GM19328 (cell line): ENCODE data around the gene OAT.
"Not testable (repeated sequence)": the region's sequence is repeated elsewhere in the genome, so short reads cannot be mapped to it uniquely, and the experiment has no call there.

Experiments used
- ATAC-seq: cut with Tn5 transposase; IDR thresholded peaks from one replicate; pipeline ENCODE4 v1.9.1; 2021; ENCODE audit warnings: mild to moderate bottlenecking, moderate library complexity; ENCODE audit not compliant: unreplicated experiment

The OAT gene

GRCh38 chr10:124379609-124380193 is 39.0 kb downstream of the OAT start:
- no peak for ATAC-seq

DNA sequence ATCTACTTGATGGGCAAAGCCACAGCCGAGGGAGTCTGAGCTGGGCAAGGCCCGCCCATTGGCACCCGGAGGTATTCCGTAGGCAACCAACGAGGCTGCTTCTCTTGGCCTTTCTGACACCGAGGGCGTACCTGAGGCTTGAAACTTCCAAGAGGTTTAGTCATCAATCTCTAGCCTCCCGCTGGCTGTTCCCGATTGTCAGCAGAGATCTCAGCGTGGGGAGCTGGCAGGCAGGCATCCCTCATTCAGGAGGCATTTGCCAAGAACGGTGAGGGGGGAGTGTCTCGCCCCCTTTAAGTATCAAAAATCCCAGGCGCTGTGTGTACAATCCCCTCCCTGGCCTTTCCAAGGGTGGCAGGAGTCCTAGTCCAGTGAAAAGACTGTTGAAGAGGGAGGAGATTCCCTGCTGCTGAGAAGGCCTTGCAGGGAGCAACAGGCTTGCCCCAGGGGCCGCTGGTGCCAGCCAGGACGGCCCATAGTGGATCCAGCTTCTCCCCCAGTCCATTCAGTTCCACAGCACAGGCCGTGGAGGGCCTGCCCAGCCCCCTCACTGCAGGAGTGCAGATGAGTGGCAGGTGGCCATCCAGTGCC is 39.7 kb downstream of the OAT start:
- ATAC-seq, result no peak

DNA sequence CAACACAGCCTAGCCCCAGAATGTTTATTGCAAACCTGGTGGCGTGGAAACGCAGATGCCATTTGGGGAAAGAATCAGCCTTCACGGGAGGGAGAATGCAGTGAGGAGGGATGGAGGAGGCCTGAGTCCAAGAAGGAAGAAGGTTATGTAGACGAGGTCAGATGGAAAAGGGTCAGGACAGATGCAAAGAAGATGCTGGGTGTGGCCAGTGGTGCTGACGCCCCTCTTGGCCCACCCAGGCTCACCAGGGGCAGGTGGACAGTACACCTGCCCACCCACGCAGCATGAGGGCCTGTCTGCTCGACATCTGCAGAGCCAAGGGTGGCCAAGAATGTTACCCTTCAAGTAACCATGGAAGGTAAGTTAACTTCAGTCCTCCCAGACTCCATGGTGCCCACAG is 40.5 kb downstream of the OAT start:
- no peak for ATAC-seq

GRCh38 chr10:124377101-124377500 is 41.6 kb downstream of the OAT start:
- ATAC-seq, result no peak

DNA sequence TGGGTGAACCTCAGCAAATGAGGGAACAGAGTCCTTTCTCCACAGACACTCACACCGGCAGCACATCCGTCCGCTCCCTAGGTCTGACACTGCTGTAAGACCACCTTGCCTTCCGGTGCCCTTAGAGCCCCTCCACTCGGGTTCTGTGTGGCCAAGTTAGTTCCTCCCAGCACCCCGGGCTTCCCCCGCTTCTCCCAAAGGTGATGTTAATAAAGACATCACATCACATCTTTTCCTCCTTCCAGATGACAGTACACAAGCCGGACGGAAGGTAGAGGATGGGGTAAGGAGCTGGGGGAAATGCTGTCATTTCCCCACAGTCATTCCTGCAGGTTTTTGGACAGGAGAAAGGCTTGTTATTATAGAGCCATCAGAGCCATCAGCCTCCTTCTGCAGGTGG is 42.3 kb downstream of the OAT start:
- ATAC-seq, result no peak

DNA sequence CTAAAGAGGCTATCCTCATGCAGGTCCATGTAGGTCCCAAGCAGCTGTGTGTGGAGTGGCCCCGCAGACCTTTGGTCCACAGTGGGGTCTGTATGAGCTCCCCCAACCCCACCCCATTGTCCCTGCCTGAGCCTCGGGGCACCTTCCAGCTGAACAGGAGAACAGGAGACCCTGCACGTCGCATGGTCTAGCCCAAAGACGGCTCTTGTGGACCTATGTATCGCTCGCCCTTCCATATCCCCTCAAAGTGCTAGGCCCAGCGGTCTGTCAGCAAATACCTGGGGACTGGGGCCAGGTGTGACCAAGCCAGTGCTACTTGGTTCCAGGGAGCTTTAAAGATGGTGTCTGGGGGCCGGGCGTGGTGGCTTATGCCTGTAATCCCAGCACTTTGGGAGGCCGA is 43.0 kb downstream of the OAT start:
- ATAC-seq, result no peak

DNA sequence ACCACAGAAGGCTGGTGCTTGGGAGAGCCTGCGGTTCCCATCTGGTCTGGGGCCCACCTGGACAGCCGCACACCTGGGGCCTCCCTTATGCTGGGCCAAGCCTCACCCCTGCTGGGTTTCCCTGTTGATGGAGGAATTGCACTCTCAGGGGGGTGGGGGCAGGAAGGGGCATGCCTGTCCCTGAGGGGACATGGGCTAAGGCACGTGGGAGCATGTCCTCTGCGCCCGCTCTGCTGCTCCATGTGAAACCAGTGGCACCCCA is 43.4 kb downstream of the OAT start:
- no peak for ATAC-seq

- no peak for ATAC-seq
Observed at GRCh38 chr10:124374535-124375352, 44.0 kb downstream of the OAT start.

DNA sequence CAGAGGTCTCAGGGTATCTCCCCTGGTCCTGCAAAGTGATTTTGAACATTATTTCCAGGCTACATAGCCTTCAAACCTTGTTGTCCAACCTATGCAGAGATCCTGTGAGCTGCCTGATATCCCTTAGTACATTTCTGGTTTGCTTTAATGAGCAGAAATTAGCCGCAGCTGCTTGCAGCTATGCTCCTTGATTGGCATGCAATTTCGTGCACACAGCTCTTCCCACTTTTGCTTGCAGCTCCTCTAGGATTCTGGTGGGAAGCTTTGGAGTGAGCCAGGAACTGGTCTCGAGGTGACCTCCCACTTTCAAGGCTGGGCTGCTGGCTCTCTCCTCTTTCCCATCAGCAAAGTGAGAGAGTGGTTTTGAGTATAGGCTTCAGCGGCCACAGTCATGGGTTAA is 45.8 kb downstream of the OAT start:
- no peak for ATAC-seq

GRCh38 chr10:124370426-124370825 is 48.3 kb downstream of the OAT start:
- no peak for ATAC-seq

DNA sequence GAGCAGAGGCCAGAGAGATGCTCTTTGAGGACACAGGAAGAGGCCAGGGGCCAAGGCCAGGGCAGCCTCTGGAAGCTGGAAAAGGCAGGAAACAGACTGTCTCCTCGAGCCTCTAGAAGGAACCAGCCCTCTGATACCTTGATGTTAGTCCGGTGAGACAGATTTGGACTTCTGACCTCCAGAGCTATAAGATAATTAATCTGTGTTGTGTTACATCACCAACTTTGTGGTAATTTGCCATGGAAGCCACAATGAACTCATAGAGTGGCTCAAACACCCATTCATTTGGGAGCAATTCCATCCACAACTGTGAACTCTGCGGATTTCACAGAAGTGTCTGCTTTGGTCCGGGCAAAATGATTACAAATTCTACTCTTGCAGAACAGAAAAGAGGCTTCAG is 48.7 kb downstream of the OAT start:
- no peak for ATAC-seq

- not testable (repeated sequence) for ATAC-seq
Observed at GRCh38 chr10:124369533-124369932, 49.2 kb downstream of the OAT start.

GRCh38 chr10:124369066-124369465 is 49.7 kb downstream of the OAT start:
- no peak for ATAC-seq

DNA sequence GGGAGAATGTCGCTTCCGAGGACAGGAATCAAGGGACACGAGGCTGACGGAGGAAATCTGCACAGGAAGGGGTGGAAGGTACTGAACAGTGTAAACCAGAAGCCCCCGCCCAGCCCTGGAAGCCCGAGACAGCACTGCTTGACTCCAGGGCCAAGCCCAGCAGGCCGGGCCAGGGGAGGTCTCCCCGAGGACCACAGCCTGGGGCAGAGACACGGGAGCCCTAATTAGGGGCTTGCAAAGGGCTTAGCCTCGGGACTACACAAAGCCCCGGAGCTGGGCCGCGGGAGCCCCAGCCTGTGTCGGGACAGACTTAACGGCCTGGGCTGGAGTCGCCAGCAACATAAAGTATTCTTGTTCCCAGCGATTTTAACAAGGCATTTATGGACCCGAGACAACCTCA is 50.8 kb downstream of the OAT start:
- no peak for ATAC-seq

DNA sequence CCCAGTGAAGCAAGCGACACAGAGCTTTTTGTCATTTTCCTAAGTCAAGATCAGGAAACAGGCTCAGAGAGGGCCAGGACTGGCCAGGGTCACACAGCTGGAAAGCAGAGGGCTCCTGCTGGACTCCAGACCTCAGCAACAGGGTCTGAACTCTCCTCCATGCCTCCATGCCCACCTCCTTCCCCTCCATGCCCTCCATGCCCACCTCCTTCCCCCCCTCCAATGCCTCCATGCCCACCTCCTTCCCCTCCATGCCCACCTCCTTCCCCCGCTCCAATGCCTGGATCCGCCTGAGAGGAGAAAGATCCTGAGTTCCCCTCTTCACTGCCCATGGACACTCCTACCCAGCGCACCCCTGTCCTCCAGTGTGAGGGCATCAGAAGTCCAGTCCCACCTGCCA is 51.3 kb downstream of the OAT start:
- ATAC-seq, result no peak

GRCh38 chr10:124366825-124367224 is 51.9 kb downstream of the OAT start:
- ATAC-seq, result no peak

GRCh38 chr10:124366343-124366742 is 52.4 kb downstream of the OAT start:
- ATAC-seq, result no peak

DNA sequence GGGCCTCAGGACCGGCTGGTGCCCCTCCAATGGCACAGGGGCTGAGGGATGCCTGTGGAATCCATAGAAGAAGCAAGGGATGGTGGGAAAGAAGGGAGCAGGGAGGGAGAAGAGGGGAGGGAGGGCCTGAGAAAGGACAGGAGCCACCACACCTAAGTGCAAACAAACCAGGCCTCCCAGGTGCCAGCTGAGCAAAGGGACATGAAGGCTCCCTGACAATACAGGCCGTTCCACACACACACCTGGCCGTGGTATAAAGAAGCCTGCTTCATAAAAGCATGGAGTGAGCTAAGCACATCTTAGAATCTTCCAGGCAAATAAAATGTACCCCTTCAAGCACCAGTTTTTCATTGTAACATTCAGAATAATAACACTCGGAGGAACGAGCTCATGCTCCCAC is 54.0 kb downstream of the OAT start:
- ATAC-seq, result no peak

DNA sequence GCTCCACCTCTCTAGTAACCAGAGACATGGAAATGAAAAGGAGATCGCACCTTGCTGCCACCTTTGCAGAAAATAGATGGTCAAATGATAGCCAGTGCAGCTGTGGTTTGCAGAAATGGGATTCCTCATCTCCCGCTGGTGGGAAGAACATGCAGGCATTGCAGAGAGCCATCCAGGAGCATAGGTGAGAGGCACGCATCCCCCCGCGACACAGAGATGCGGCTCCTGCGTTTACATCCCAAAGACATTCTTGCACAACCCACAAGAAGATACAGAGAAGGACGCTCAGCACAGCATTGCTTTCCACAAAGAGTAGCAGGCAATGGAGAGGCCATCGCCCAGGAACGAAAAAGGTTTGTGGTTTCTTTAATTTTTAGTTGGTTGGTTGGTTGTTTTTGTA is 56.2 kb downstream of the OAT start:
- no peak for ATAC-seq

DNA sequence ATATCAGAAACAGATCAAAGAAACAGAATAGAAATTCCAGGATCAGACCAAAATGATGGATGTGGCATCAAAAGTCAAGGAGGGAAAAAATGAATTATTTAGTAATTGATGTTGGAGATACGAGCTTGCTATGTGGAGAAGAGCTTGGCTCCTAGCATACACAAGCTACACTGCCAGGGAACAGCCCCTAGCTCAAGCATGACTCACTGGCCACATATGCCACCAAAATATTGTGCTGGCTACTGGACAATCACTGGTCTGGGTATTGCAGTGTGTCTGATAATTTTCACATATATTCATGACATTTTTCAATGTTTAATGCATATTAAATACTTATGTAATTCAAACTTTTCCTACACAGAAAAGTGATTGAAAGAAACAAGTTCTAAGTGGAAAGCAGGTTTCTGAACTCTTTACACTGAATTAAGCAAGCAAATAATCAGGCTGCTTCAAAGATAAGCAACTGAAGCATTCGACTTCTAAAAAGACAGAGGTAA is 59.3 kb downstream of the OAT start:
- no peak for ATAC-seq

DNA sequence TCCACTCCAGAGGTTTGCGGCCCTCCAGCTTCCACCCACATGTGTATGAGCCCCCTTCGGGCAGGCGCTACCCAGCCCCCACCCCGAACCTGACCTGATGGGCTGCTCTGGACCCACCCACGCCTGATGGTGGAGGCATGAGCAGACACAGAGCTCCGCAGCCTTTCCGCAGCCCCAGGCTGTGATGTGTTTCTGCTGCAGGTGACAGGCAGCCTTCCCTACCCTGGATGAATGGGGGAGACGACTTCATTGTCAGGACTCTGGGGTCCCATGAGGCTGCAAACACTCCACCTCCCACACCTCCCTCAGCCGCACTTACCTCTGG is 61.2 kb downstream of the OAT start:
- ATAC-seq, result no peak

DNA sequence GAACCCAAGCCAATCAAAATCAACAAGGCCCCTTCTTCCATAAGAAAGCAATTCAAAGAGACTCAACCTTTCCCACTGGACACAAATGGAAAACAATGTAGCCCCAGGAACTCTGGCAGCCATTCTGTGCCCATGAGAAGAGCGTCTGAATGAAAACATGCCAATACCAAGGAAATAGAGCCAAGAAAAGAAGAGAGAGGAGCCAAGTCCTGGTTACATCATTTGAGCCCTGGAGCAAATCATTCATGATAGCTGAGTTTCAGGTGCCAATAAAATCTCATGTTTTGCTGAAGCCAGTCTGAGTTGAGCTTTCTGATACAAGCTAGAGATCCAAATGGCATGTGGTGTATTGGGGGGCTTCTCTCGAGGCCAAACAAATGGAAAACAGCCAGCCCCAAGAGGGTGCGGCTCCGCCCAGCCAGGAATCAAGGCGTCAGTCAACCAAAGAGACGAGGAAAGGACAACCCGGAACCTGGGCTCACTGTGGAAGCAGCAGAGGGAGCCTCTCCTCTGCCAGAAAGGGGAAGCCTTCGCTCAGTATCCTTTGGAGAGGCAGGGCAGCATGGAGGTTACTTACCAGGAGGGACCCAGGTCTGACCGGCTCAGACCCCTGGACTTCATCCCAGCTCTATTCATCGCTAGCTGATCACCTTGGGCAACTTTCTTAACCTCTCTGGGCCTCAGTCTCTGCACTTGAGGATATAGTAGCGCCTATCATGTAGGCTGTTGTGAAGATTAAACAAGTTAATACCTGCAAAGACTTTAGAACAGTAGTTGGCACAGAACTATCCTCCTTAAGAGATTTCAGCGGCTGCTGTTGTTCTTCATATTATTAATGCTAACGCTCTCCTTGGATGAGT is 61.8 kb downstream of the OAT start:
- ATAC-seq, result no peak
